Thoracic aorta (tissue), 2 donors: Measurements from ENCODE around the gene POLR3GL. TPM values are rescaled to one million over a fixed set of nuclear protein-coding genes. Genes with fewer than 3 reads are reported as not detected.
A peak's percentile ranks its signal among the peaks of the same experiment; 100 is the strongest.
"Not testable (repeated sequence)": the region's sequence is repeated elsewhere in the genome, so short reads cannot be mapped to it uniquely, and the experiment has no call there.

Experiments used
- ATAC-seq: fragments of 150-250 bp; one replicate; pipeline ENCODE4 v1.8.0; 2017; ENCODE audit warnings: low read depth; ENCODE audit not compliant: insufficient number of reproducible peaks, low FRiP score
- DNase-seq: peaks from one replicate; pipeline ENCODE4 v3.0.0-alpha.2; 2020; ENCODE audit warnings: low spot score
- H3K27ac ChIP-seq, 2 donors: fragments of 200-600 bp; sonication (generic); 1 replicate in 1 of 2; 2 replicates in 1 of 2; pipeline ENCODE4 v1.5.1; 2016; ENCODE audit warnings: mild to moderate bottlenecking in 2 of 2, moderate library complexity in 2 of 2
- H3K27me3 ChIP-seq: fragments of 200-600 bp; sonication (generic); replicated peaks from 2 replicates; pipeline ENCODE4 v1.6.0; 2016; ENCODE audit warnings: mild to moderate bottlenecking; ENCODE audit not compliant: insufficient read depth
- H3K36me3 ChIP-seq: fragments of 200-600 bp; sonication (generic); one replicate; pipeline ENCODE4 v1.5.1; 2016
- H3K4me1 ChIP-seq, 2 donors: fragments of 200-600 bp; sonication (generic); 1 replicate in 1 of 2; 2 replicates in 1 of 2; pipeline versions ENCODE4 v1.5.1 to v1.6.0; 2016; ENCODE audit warnings: low read depth in 2 of 2, mild to moderate bottlenecking in 1 of 2; ENCODE audit not compliant: control insufficient read depth in 1 of 2
- H3K4me3 ChIP-seq: fragments of 200-600 bp; sonication (generic); 2 replicates; pipeline ENCODE4 v1.5.1; 2016; ENCODE audit warnings: mild to moderate bottlenecking
- H3K9me3 ChIP-seq: fragments of 200-600 bp; sonication (generic); 2 replicates; pipeline ENCODE4 v1.5.1; 2016
- CTCF ChIP-seq: fragments of 200-600 bp; sonication (generic); IDR thresholded peaks from one replicate; pipeline ENCODE4 v1.5.1; 2019; ENCODE audit warnings: antibody characterized with exemption
- total RNA-seq, 2 donors: library from RNA; depleted of rRNA; stranded (reverse); fragments of >200 nt; gene quantifications; one replicate each; pipeline versions ENCODE4 v1.1.0 to v1.2.3, GENCODE V29; 2016

POLR3GL gene
- total RNA-seq, 2 donors from 2014 or later = 16.9 TPM

- ATAC-seq = peak; percentile 36
- DNase-seq = no peak
- H3K9me3 ChIP-seq = no peaks in the 10 kb centered on the region
Measured at GRCh38 chr1:145918992-145919939, 45.2 kb upstream of the POLR3GL start.

GRCh38 chr1:145920297-145920696, 44.2 kb upstream of the POLR3GL start:
- not testable (repeated sequence) for ATAC-seq, H3K27ac ChIP-seq

More at GRCh38 chr1:145918992-145919939, 45.2 kb upstream of the POLR3GL start:
- H3K4me3 ChIP-seq = peak overlapping the region; percentile 86
- no peak for TF ChIP-seq CTCF
- no peaks in the 10 kb centered on the region for H3K27me3 ChIP-seq
- peaks cover 18 to 29% of the 10 kb centered on the region in 2 donors for H3K4me1 ChIP-seq
- H3K27ac ChIP-seq = peak overlapping the region; percentile 82 to 83
- peaks cover 11% of the 10 kb centered on the region for H3K36me3 ChIP-seq

GRCh38 chr1:145922266-145922665, 42.2 kb upstream of the POLR3GL start:
- DNase-seq (no peak), ATAC-seq (no peak)
- no peak for TF ChIP-seq CTCF
- H3K27me3 ChIP-seq = no peaks in the 10 kb centered on the region
- H3K4me1 ChIP-seq = peaks cover 24 to 32% of the 10 kb centered on the region in 2 donors
- H3K9me3 ChIP-seq = no peaks in the 10 kb centered on the region
- H3K4me3 ChIP-seq = no peak overlapping the region
- no peak overlapping the region for H3K27ac ChIP-seq
- peaks cover 8% of the 10 kb centered on the region for H3K36me3 ChIP-seq

More at GRCh38 chr1:145920297-145920696, 44.2 kb upstream of the POLR3GL start:
- Histone ChIP-seq H3K36me3 (peaks cover 11% of the 10 kb centered on the region), H3K4me1 (peaks cover 18 to 29% of the 10 kb centered on the region in 2 donors), H3K4me3 (peak overlapping the region; percentile 86)
- H3K27me3 ChIP-seq, DNase-seq, H3K9me3 ChIP-seq: not testable (repeated sequence)

GRCh38 chr1:145926686-145927062, 37.8 kb upstream of the POLR3GL start:
- no peak for DNase-seq
- Histone ChIP-seq H3K27me3 (no peaks in the 10 kb centered on the region), H3K4me1 (peaks cover 17 to 18% of the 10 kb centered on the region in 2 donors), H3K9me3 (no peaks in the 10 kb centered on the region), H3K27ac (peak overlapping the region; percentile 96 to 98), H3K36me3 (peaks cover 17% of the 10 kb centered on the region), H3K4me3 (peak overlapping the region; percentile 96)
- no peak for ATAC-seq
- no peak for TF ChIP-seq CTCF

GRCh38 chr1:145927063-145927886, 37.2 kb upstream of the POLR3GL start, which contains the start of gene RBM8A:
RBM8A (minus strand) TSS chr1:145927484; CDS start chr1:145927426, 58 bp downstream.
- Histone ChIP-seq H3K9me3 (no peaks in the 10 kb centered on the region), H3K27me3 (no peaks in the 10 kb centered on the region), H3K36me3 (peaks cover 17% of the 10 kb centered on the region), H3K4me1 (peaks cover 17 to 18% of the 10 kb centered on the region in 2 donors), H3K27ac (peak within 1 kb of the TSS; percentile 96 to 98), H3K4me3 (peak within 1 kb of the TSS; percentile 96)
- peak; percentile 54 for TF ChIP-seq CTCF
- peak; percentile 93 for DNase-seq
- ATAC-seq = peak; percentile 98
